GM19397 (cell line): ENCODE data around the gene KIRREL2.

ENCODE experiments used
- ATAC-seq: cut with Tn5 transposase; IDR thresholded peaks from one replicate; pipeline ENCODE4 v1.9.1; 2021; ENCODE audit warnings: mild to moderate bottlenecking, moderate library complexity; ENCODE audit not compliant: unreplicated experiment

KIRREL2 gene

GRCh38 chr19:35844482-35845214 lies 12.1 kb upstream of the KIRREL2 start:
- ATAC-seq, result no peak

DNA sequence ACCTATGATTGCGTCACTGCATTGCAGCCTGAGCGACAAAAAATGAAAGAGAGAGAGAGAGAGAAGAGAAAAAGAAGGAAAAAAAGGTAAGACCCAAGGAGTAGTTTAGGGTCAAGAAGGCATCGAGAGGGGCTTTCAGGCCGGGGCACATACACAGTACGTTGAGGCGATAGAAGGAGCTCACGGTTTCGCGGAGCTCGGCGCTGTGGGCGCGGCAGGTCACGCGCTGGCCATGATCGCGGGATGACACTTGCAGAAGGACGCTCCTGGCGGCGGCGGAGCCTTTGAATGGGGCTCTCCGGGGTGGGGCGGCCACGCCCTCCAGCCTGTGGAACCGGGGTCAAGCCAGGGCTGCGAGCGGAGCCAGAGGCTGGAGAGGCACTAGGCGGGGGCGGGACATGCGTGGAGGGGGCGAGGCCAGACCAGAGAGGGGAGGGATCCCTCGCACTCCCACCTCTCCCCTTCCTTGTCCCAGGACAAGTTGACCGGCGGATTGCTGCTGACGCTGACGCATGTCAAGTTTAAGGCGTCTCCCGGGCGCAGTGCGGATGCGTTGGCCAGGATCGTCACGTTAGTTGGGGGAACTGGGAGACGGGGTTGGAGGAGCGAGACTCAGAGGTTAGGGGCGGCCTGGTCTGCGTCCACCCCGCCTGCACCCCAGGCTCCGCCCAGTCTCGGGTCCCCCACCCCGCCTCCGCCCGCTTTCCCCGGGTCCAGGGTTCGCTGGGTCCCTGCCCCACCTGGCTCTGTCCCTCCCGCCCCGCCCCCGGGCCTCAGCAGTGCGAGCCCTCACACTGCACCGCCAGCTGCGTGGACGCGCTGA lies 11.3 kb upstream of the KIRREL2 start:
- no peak for ATAC-seq

GRCh38 chr19:35846038-35846668 lies 10.6 kb upstream of the KIRREL2 start:
- ATAC-seq, result no peak

DNA sequence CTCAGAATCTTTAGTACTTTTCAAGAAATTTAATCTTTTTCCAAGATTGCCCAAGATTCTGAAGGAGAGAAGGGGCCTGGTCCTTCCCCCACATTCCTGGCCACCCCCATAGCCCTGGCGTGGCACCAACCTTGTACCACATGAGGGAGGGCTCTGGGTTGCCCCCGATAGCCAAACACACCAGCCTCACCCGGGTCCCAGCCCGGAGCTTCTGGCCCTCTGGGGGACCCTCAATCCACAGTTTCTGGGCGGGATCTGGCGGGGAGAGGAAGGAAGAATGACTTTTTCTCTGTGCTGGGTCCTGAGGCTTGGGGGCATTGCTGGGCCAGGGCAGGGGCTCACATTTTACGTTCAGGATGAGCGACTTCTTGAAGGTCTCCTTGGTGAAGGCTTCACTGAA lies 8.8 kb upstream of the KIRREL2 start:
- no peak for ATAC-seq

- no peak for ATAC-seq
These were observed 8.2 kb upstream of the KIRREL2 start for GRCh38 chr19:35848486-35848885.

DNA sequence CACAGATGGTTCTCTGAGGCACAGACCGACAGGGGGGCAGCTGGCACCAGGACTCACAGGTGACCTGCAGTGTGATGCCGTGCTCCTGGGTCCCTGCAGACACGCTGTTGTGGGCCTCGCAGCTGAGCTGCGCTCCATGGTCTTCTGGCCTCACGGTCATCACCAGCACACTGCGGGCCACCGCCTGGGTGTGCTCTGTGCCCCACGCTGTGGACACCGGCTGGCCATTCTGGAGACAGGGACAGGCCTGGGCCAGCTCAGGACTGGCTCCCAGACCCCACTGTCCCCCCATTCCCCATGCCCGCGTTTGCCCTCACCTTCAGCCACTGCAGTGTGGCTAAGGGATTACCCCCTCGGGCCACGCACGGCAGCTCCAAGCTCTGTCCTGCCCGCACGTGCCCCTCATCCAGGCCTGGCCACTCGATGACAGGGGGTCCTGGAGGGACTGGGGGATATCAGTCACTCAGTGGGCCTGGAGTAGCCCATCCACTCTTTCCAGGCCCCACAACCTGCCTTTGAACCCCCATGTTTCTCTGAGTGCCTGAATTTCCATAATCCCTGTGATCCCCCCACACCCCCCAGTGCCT lies 7.7 kb upstream of the KIRREL2 start:
- no peak for ATAC-seq

DNA sequence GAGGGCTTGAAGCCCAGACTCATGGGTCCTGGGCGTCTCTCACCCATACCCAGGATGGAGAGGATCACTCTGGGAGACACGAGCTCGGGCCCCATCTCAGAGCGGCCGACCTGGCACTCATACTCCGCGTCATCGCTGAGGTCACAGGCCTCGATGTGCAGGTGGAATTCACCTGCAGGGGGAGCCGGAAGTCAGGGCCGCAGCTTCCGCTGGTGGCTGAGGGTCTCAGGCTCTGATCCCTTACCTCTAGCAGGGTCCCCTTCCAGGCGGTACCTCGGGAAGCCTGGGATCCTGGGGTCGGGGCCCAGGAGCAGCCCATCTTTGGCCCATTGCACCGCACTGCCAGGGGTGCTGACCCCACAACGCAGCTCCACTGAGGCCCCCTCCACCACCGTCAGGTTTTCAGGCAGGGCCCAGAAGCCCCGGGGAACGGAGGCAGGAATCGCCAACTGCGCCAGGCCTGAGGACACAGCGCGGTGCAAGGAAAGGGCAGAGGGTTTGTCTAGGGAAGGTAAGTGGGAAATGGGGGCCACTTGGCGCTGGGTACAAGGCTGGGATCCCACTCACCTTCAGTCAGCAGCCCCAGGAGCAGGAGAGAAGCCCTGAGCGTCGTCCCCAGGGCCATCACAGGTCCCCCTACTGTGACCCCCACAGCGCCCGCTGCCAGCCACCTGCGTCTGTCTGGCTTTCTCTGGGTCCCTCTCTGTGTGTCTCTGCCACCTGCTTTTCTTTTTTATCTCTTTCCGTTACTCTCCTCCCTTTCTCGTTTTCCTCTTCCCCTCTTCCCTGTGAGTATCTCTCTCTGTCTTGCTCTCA lies 5.3 kb upstream of the KIRREL2 start:
- no peak for ATAC-seq

DNA sequence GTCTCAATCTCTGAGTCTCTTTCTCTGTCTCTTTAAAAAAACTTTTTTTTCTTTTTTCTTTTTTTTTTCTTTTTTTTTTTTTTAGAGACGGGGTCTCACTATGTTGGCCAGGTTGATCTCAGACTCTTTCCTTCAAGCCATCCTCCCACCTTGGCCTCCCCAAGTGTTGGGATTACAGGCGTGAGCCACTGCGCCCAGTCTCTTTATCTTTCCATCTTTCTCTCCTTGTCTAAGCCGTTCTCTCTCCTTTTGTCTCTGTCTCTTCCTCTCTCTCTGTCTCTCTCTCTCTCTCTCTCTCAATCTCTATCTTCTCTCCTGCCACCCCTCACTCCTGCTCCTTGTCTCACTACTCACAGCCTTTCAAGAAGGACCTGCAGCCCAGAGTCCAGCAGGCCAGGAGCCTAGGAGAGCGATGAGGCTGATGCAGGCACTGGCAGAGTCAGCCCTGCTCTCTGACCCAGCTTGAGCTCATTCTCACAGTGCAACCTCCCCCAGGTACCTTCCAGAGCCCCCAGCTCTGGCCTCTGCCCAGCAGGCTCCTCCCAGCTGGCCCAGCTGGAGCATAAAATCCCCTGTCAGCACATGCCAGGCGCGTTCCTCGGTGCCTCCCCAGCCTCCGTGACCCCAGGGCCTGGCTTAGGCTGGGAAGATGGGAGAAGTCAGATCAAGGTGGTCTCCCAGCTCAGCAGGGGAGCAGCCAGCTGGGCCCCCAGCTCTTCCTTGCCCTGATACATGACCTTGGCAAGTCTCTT lies 4.5 kb upstream of the KIRREL2 start, which contains the start of gene NPHS1:
TSS of gene NPHS1 (minus strand) at position 476 of the 752 bp plus-strand sequence. CDS start 667 bp downstream, outside the sequence.
- no peak for ATAC-seq

DNA sequence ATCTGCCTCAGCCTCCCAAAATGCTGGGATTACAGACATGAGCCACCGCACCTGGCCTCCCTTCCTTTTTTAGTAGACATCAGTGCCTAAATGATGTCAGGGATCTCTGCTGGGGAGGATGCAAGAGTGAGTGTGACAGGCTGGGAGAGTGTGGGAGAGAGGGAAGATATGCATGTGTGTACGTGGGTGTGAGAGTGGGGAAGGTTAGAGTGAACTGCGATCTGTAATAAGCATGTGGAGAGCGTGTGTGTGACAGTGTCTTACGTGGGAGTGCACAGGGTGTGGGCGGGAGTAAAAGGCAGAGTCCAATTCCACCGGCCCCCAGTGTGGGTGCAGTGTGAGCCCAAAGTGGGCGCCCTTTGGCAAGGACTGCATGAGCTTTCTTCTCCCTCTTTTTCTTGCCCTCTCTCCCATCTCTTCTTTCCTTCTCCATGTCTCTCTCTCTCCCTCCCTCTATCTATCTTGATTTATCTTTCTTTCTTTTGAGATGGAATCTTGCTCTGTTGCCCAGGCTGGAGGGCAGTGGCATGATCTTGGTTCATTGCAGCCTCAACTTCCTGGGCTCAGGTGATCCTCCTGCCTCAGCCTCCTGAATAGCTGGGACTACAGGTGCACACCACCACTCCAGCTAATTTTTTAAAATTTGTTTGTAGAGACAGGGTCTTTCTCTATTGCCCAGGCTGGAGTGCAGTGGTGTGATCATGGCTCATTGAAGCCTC lies 3.5 kb upstream of the KIRREL2 start:
- ATAC-seq, result no peak

- no peak for ATAC-seq
These were observed 1.6 kb downstream of the KIRREL2 start for GRCh38 chr19:35858311-35858710.

DNA sequence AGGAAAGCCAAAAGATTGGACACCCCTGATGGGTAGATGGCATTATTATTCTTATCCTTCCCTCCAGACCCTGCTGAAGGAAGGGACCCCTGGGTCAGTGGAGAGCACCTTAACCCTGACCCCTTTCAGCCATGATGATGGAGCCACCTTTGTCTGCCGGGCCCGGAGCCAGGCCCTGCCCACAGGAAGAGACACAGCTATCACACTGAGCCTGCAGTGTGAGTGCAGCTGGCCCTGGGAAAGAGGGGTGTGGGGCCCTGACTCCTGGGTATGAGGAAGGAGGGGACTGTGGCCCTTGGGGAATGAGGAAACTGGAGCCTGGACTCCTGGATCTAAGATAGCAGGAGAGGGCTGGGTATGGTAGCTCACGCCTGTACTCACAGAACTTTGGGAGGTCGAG lies 2.7 kb downstream of the KIRREL2 start:
- ATAC-seq, result no peak

DNA sequence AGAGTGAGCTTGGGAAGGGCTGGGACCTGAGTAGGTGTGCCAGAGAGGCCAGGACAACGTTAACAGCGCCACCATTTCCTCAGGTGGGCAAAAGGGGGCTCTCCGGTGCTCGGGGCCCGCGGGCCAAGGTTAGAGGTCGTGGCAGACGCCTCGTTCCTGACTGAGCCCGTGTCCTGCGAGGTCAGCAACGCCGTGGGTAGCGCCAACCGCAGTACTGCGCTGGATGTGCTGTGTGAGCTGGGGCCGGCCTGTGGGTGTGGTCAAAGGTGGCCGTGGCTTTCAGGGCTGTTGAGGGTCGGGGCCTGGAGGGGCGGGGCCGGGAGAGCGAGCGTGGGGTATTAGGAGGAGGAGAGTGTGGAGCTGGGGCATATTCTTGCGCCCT lies 3.7 kb downstream of the KIRREL2 start:
- no peak for ATAC-seq

- no peak for ATAC-seq
These were observed 4.3 kb downstream of the KIRREL2 start for GRCh38 chr19:35860818-35861639.

DNA sequence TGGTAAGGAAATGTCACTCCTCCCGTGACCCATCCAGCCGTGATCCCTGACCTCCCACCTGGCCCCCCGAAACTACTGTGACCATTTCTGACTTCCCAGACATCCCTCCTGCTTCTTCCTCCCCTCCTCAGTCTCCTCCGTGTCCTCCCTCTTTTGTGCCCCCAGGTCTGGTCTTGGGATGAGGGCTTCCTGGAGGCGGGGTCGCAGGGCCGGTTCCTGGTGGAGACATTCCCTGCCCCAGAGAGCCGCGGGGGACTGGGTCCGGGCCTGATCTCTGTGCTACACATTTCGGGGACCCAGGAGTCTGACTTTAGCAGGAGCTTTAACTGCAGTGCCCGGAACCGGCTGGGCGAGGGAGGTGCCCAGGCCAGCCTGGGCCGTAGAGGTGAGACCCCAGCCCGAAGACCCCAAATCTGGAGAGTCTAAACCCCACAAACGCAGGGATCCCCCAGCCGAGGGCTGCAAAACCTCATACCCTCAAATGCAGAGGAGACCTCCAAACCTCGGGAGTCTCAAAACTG lies 5.0 kb downstream of the KIRREL2 start:
- no peak for ATAC-seq

DNA sequence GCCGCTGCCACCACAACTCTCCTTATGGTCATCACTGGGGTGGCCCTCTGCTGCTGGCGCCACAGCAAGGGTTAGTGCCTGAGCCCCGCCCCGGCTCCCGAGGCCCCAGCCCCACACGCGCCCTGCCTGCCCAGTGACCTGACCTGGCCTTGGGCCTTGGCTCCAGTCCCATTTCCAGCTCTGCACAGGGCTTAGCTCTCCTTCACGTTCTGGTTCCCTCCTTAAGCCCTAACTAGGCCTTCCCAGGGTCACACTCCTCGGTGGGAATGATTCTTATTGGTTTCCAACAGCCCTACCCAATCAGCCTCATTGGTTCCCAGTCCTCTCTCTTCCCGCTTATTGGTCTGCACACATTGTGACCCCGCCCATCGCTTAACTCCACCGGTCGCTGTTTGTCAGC lies 5.8 kb downstream of the KIRREL2 start:
- no peak for ATAC-seq

- no peak for ATAC-seq
These were observed 6.3 kb downstream of the KIRREL2 start for GRCh38 chr19:35863018-35863417.

DNA sequence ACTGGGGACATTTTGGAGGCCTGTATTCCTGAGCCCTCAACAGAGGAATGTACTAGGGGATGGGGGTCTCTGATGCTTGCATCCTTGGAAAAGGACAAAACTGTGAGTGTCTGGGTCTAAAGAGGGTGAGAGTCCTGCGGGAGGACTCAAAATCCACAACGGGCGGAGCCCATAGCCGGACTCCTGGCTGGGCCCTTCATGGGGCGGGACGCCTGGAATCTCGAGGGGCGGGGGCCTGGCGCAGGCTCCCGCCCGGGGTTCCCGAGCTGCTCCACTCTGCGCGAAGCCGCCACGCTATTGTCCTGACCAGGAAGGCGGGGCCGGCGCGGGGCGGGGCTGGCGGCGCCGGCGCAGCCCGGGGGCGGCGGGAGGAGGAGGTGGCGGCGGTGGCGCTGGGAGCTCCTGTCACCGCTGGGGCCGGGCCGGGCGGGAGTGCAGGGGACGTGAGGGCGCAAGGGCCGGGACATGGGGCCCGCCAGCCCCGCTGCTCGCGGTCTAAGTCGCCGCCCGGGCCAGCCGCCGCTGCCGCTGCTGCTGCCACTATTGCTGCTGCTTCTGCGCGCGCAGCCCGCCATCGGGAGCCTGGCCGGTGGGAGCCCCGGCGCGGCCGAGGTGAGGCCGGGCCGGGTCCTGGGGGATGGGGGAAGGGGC lies 11.6 kb downstream of the KIRREL2 start, which contains the start of gene APLP1:
TSS of gene APLP1 (plus strand) at position 403 of the 651 bp plus-strand sequence. CDS start at position 466, 63 bp downstream.
- no peak for ATAC-seq
